GM19240 (cell line): ENCODE results near the gene CDC42EP3.

ENCODE experiments used
- DNase-seq: peaks from one replicate; pipeline ENCODE4 v3.0.0; 2011; ENCODE audit warnings: low spot score; ENCODE audit not compliant: insufficient read length

The CDC42EP3 gene

DNA sequence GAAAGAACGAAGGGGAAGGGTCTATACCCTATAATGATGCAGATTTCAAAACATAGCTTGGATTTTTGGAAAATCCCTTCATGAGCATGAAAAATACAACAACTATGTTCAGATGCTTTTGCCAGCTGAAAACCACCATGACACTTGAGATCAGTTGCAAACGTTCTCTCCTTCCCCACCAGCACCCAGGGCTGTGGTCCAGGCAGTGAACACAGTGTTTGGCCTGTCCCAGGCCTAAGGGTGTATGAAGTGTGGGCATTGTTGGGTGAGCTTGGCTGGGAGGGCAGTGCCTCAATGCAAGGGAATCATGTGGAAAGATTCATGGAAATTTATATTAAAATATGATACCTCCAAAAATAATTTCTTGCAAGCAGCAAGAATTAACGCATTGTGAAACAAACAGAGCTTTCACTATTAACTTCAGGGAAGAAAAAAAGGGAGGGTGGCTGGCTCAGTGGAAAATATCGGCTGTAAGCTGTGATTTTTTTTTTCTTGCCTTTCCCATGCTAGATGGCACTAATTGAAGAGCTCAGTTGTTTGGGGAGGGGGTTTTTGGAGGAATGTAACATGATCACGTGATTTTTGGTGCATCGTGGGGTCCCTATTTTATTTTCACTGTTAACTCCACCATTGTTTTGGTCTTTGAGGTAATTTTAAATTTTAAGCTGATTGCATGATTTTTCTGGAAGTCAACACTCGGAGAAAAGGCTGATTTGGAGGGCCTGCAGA lies 52.0 kb downstream of the CDC42EP3 start:
- no peak for DNase-seq

DNA sequence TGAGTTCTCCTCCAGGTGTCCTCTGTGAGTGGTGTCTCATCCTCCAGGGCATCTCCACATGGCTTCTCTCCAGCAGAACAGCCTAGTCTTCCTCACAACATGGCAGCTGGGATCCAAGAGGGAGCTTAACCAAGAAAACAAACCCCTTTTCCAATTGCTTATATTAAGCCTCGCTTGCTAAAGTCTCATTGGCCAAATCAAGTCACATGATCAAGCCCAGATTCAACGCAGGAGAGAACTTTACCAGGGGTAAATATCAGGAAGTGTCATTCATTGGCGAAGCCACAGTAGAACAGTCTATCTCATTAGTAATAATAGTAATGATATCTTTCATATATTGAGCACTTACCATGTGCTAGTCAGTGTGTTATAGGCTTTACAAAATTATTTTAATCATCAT lies 53.1 kb downstream of the CDC42EP3 start:
- DNase-seq = no peak

DNA sequence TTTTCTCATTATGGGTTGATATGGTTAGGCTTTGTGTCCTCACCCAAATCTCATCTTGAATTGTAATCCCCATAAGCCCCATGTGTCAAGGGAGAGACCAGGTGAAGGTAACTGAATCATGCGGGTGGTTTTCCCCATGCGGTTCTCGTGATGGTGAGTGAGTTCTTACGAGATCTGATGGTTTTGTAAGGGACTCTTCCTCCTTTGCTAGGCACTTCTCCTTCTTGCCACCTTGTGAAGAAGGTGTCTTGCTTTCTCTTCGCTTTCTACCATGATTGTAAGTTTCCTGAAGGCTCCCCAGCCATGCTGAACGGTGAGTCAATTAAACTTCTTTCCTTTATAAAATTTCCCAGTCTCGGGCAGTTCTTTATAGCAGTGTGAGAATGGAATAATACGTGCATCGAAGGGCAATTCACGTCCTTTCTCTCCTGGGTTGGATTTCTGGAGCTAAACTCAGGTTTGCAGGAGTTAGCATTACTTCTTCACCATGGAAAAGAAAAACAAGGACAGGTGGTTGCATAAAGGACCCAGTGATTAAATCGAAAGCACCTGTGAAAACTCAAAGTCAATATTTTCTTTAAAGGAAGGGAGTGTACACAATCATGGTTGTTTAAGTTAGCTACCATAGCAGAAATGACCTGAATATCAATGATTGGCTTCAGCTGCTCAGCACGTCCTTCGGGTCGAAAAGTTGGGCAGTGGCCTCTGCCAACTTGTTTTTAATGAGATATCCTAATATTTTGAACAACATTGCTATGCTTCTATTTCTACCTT lies 54.1 kb downstream of the CDC42EP3 start:
- DNase-seq = no peak

DNA sequence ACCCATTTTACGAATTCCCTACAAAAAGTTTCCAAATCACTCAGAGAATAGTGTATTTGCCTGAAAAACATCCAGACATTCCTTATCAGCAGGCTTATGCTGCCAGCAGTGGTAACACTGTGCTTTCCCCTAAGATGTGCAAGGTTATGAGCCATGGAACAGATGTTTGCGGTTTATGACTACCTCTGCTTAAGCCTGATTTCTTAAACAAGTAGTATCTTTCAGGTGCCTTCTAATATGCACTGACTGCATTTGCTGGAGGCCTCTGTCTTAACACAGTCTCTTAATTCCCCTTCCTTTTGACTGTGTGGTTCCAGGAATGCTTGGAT lies 54.8 kb downstream of the CDC42EP3 start:
- DNase-seq = no peak

DNA sequence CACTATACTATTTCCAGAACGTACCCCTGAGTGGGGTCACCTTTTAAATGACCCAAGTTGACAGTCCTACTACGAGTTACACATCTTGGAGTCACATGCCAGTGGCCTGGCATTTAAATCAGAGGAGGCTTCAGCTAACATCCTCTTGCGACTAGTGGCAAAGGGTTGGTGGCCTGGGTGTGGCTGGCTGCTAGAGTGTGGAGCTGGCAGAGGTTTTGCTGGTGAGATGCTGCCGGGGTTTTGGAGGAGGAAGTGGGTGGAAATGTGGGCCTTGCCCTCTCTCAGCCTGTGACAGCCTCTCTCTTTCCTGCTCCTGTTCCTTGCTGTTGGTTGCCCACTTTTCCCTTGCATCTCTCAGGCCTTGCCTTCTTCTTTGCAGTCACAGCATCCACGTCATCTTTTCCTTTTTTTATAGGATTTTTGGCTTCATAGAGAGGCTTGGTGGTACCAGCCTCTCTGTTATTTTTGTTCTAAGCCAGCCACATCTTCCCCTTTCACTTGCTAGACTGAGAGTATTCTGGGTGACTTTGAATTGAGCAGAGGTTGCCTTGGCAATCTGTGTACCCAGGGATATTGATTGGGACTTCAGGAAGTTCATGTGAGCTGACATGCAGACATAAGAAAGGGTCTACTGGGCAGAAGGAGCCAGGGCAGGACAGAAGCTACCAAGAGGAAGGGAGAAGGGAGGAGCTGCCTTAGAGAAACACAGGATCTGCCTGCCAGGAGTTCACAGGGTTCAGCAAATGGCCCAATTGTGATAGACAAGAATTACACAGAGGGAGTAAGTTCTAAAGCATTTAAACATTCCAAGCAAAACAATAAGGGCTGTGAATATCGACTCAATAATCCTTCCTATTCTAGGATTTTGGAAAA lies 55.4 kb downstream of the CDC42EP3 start:
- no peak for DNase-seq

DNA sequence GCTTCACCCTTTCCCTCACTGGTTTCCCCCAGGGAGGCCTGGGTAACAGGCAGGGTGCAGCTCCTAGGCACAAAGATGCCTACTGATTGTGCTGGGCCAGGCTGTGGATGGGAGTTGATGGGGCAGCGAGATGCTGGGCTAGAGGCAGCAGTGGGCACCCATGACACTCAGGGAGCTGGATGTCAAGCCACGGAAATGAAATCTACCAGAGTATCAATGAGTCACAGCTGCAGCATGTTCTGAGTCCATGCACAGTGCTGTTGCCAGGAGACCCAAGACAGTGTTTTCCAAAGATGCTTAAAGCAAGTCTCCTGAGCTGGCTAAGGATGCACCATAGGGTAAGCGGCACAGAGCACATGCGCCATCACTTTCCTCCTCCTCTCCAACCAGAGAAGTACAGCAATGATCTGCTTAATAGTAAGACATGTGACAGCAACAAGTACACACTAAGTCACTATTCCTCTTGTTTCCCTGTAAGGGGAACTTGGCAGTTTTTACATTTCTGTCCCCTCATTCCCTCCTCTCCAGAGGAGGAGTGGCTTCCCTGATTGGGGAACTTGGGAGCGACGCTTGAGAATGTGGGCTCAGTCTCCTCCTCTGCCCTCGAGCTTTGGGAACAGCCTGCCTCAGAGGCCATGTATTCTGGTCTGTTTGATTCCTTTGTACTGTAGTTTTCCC lies 57.2 kb downstream of the CDC42EP3 start:
- no peak for DNase-seq

DNA sequence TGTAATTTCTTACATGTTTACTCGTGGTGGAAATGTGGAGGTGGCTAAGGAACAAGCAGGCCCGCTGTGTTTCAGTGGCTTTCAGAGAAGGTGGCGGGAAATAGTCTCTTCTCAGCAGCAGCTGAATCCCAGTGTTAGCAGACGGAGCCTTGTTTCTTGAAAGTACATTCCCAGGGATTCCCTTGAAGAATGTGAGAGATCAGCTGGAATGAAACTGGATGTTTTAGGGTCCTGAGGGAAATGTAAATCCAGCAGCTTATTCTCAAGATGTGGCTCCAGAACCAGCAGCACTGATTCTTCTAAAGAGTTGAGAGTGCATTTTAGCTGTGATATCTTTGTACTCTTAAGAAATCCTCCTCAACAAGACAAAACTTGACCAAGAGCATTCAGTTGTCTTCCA lies 59.1 kb downstream of the CDC42EP3 start:
- DNase-seq = no peak

DNA sequence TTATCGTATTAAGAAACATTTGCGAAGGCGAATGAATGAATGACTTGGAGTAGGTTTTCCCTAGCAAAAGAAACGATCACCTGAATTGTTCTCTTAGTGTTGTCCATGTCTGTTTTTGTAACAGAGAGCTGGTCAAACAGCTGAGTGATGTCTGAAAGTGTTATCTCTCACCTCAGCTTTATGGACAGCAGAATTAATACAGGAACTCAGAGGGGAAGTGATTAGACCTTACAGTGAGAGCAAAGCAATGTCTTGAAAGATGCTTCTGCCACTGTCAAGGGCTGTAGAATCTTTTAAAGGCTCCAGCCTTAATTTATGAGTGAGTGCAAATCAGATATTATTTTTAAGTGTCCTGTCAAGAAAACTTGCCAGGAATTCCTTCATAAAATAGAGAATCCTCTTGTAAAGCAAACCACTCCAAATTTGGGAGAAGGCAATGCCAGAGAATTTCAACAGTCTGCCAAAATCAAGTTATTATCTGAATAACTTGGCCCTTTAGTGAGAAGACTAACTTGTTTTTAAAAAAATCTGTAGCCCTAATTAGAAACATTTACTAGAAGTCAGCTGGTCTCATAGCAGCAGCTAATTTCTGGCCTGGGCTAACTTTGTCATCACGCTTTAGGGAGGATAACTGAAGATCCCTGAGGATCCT lies 60.7 kb downstream of the CDC42EP3 start:
- DNase-seq = no peak

DNA sequence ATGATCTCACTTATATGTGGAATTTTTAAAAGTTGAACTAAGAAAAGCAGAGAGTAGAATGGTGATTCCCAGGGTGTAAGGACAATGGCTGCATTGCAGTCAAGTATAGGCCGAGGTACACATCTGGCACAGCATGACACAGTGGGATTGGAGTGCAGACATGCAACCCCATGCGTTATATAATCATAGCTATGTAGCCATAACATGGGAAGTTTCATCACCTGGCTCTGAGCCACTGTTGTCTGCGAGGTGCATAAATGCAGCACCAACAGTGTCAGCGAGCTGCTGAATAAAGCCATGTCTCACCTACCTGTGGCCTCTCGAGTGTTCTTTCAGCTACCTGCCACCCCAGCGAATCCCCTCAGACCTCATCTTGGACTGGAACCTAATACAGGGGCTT lies 61.7 kb downstream of the CDC42EP3 start:
- no peak for DNase-seq

DNA sequence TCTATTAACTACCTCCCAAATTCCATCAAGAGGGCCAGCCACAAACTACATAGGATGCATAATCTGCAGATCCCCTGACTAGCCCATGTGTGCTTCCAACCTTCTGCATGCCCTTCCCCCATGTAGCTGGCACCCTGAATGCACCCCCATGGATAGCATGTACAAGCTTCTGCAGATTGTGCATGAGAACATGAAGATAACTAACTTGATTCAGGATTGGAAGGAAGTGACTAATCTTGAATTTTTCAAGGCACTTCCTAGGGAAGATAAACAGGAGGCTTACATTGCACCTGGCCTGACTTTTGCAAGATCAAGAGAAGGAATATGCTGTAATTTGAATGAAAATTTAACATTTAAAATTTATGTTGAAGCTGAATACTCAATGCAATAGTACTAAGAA lies 66.7 kb downstream of the CDC42EP3 start:
- no peak for DNase-seq

DNA sequence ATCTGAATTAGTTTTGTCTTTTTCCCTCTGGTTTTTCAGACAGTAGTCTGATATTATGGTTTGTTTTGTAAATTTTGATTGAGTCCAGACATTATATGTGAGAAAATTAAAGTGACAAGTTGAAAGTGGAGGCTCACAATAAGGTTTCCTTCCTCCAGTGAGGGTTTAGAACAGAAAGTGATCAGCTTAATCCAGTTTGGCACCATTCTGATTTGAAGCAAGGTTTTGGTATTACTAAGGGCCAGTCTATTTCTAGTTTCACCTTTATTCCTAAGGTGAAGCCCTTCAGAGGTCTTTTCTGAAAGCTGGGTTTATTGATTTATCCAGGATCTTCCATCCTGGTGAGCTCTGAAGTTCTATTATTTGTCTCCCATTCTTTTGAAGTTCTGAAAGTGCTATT lies 68.7 kb downstream of the CDC42EP3 start:
- no peak for DNase-seq

DNA sequence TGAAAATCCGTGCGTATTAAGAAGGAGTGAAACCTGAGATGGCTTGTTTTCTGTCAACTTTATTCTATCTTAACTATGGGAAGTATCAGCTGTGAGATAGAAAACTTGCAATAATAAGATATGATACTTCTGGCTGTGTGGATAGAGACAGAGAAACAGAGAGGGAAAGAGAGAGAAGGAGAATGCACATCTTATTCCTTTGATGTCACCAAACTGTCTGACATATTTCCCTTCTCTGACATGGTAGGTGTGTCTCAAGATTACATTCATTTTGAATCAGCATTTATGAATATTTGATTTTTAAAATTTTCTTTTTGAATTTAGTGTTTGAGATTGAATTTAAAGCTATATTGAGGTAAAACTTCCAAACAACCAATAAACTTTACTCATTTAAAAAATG lies 69.4 kb downstream of the CDC42EP3 start:
- no peak for DNase-seq

DNA sequence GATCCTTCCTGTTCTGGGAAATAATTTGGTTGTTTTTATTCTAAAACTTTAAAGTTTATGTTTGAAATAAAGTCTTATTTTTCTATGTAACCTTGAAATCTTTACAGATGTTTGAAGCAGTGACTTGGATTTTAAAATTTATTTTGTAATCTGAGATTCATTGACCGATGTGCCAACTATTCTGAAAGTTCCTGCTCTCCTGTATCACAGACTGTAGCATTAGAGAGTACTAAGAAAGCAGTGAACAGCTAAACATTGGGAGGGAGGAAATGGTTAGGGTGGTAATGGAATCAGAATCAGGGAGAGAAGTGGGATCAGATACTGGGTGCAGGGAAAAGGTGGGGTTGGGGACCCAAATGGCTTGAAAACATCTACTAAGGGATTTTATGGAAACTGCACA lies 69.9 kb downstream of the CDC42EP3 start:
- DNase-seq = no peak

DNA sequence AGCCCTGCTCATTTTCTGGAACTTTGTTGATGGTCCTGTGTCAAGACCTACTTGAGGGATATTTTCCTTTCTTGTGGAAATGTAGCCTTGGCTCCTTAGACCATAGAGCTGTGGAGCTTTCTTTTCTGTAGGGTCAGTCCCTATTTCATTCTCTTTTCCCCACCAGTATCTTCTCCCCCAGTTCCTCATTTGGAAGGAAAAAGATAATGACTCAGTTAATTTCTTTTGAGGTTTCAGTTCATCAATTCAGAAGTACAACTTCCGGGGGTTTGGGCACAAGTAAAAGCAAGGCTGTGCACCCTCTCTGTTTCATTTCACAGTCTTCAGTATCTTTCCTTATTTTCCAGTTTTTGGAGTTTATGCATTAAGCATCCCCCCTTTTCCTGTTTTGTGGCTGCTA lies 70.7 kb downstream of the CDC42EP3 start:
- DNase-seq = no peak

DNA sequence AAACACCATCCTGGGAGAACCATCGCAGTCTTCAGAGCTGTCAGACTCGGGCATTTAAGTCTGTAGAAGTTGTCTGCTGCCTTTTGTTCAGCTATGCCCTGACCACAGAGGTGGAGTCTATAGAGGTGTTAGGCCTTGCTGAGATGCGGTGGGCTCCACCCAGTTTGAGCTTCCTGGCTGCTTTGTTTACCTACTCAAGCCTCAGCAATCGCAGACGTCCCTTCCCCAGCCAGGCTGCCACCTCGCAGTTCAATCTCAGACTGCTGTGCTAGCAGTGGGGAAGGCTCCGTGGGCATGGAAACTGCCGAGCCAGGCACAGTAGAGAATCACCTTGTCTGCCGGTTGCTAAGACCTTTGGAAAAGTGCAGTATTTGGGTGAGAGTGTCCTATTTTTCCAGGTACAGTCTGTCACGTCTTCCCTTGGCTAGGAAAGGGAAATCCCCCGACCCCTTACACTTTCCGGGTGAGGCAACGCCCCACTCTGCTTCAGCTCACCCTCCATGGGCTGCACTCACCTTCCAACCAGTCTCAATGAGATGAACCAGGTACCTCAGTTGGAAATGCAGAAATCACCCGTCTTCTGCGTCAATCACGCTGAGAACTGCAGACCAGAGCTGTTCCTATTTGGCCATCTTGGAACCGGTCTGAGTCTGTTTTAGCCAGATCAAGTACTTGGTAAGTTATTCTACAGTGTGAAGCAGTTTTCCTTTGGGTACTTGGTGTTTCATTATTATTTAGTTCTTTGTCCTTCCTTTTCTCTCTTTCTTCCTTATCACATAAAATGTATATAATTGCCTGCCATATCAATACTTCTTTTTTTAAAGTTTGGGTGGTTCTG lies 71.5 kb downstream of the CDC42EP3 start:
- no peak for DNase-seq

DNA sequence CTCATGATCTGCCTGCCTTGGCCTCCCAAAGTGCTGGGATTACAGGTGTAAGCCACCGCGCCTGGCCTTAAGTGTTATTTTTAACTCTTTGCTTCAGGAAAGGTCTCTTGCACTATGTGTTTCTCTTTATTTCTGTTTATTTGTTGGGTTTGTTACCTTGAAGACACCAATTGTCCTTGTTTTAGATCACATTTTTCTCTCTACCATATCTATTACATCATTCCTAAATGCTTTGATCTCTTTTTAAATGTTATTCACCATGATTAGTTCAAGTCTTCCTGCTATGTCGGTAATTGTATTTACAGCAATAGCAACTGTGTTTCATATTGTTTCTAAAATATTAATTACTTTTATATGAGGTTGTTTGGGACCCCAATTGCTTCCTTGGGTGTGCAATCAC lies 77.7 kb downstream of the CDC42EP3 start:
- no peak for DNase-seq

DNA sequence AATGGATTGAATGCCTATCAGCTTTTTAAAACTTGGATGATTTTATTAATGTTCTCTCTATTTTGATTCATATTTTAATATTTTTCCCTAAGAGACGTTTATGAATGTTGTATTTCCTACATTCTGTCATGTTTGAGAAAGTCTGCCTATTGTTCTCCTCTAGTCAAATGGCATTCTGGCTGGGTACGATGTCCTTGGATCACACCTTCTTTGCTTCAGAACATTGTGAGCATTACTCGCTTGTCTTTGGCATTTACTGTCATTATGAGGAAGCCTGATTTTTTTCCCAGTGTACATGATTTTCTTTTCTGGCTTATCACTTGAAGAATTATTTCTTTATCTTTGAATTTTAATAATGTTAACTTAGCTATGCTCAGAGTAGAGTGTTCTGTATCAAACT lies 78.4 kb downstream of the CDC42EP3 start:
- DNase-seq = no peak
